H1 (cell line): ENCODE measurements around the gene TMEM134. TPM values are rescaled to one million over a fixed set of nuclear protein-coding genes. Genes with fewer than 3 reads are reported as not detected.

Experiments
- CREB1 ChIP-seq: IDR thresholded peaks from 2 replicates; pipeline ENCODE4 v1.6.1; 2012; ENCODE audit warnings: inconsistent platforms
- EGR1 ChIP-seq: IDR thresholded peaks from 2 replicates; pipeline ENCODE4 v1.6.1; 2011; ENCODE audit warnings: low read depth, low read length, borderline replicate concordance
- RAD21 ChIP-seq, 2 experiments: IDR thresholded peaks in 1 of 2; conservative IDR thresholded peaks in 1 of 2; 2 replicates each; pipeline ENCODE4 v1.6.1; 2011; ENCODE audit warnings: low read depth in 2 of 2, low read length in 2 of 2, improper control_type of control experiment in 1 of 2, inconsistent platforms in 1 of 2, mild to moderate bottlenecking in 1 of 2, moderate library complexity in 1 of 2
- SIRT6 ChIP-seq: IDR thresholded peaks from one replicate; pipeline ENCODE4 v1.7.1; 2012; ENCODE audit warnings: low read length, inconsistent platforms
- TAF7 ChIP-seq: optimal IDR thresholded peaks from 2 replicates; pipeline ENCODE3; 2011; ENCODE audit warnings: low read depth, mild to moderate bottlenecking, inconsistent platforms, low read length, moderate library complexity, borderline replicate concordance
- TEAD4 ChIP-seq: IDR thresholded peaks from 2 replicates; pipeline ENCODE4 v1.6.1; 2012; ENCODE audit warnings: low read depth, low read length, inconsistent platforms, mixed read lengths
- polyA plus RNA-seq, 7 experiments: library from polyadenylated mRNA; depleted of rRNA in 3 of 7; stranded (reverse) in 5 of 7; unstranded in 2 of 7; fragments of >200 nt in 5 of 7; fragments of 200-250 nt in 2 of 7; gene quantifications; 1 replicate in 5 of 7; 2 replicates in 1 of 7; 4 replicates in 1 of 7; pipeline versions ENCODE4 v1.2.1 to v1.2.3, GENCODE V29; 2011 to 2013; ENCODE audit warnings: missing spikeins in 2 of 7, mixed read lengths in 2 of 7
- total RNA-seq: library from RNA; stranded (reverse); fragmentation: NEBNext Ultra II Directional; extraction: Animal tissue kit (Norgen Biotek cat#: 25700); gene quantifications from 2 replicates; pipeline ENCODE4 v1.2.1, GENCODE V29; 2021

TMEM134 gene
- total and polyA plus RNA-seq, 2 of the 8 experiments (the other 6 are each of a cell fraction or from before 2014, with no cell fraction given) = 32.4 to 229 TPM

- TF ChIP-seq SIRT6 (no peak), TAF7 (no peak), TEAD4 (no peak), RAD21 (IDR thresholded peaks at IDR 0.05 in 1 of 2, conservative IDR thresholded peaks at IDR 0.05 in 1 of 2; ENCODE audit: low read depth in 2 of 2, low read length in 2 of 2) (no peak), EGR1 (no peak), CREB1 (no peak)
- TF ChIP-seq, all 59 proteins: peak for 0
These were observed 21.6 kb upstream of the TMEM134 start (continued) for GRCh38 chr11:67490727-67491065.
